Activated CD8-positive, alpha-beta memory T cell treated with anti-CD3 and anti-CD28 coated beads, Interleukin-2, amount 50 U/mL, for 48 hours (primary cell): ENCODE results near the gene FDCSP.
"Not testable (repeated sequence)": the region's sequence is repeated elsewhere in the genome, so short reads cannot be mapped to it uniquely, and the experiment has no call there.

ENCODE experiments used
- DNase-seq: peaks from one replicate; pipeline ENCODE4 v3.0.0-alpha.2; 2020

Gene FDCSP

GRCh38 chr4:70225824-70226223, at the start of gene FDCSP:
FDCSP (plus strand) TSS chr4:70226124; CDS start chr4:70231195, 5,071 bp downstream.
- DNase-seq: no peak

- no peak for DNase-seq
Measured at GRCh38 chr4:70177090-70177489, 48.8 kb upstream of the FDCSP start.

GRCh38 chr4:70178075-70178660, 47.8 kb upstream of the FDCSP start:
- no peak for DNase-seq

- no peak for DNase-seq
Measured at GRCh38 chr4:70179811-70180210, 46.1 kb upstream of the FDCSP start.

GRCh38 chr4:70181864-70182263, 44.1 kb upstream of the FDCSP start:
- no peak for DNase-seq

GRCh38 chr4:70182517-70183167, 43.3 kb upstream of the FDCSP start:
- no peak for DNase-seq

GRCh38 chr4:70183168-70183939, 42.6 kb upstream of the FDCSP start:
- DNase-seq: no peak

GRCh38 chr4:70183940-70184246, 42.0 kb upstream of the FDCSP start:
- no peak for DNase-seq

GRCh38 chr4:70187216-70187615, 38.7 kb upstream of the FDCSP start:
- no peak for DNase-seq

- no peak for DNase-seq
Measured at GRCh38 chr4:70190579-70190978, 35.3 kb upstream of the FDCSP start.

GRCh38 chr4:70191647-70192046, 34.3 kb upstream of the FDCSP start:
- DNase-seq: no peak

- no peak for DNase-seq
Measured at GRCh38 chr4:70192895-70193294, 33.0 kb upstream of the FDCSP start.

- DNase-seq: no peak
Measured at GRCh38 chr4:70195425-70195824, 30.5 kb upstream of the FDCSP start, which contains the start of gene ODAM. ODAM (plus strand) TSS chr4:70195725; CDS start chr4:70196544, 819 bp downstream.

- no peak for DNase-seq
Measured at GRCh38 chr4:70196857-70197256, 29.1 kb upstream of the FDCSP start.

GRCh38 chr4:70197842-70198241, 28.1 kb upstream of the FDCSP start:
- DNase-seq: no peak

GRCh38 chr4:70203601-70204000, 22.3 kb upstream of the FDCSP start:
- DNase-seq: no peak

GRCh38 chr4:70212752-70213151, 13.2 kb upstream of the FDCSP start:
- DNase-seq: not testable (repeated sequence)

- not testable (repeated sequence) for DNase-seq
Measured at GRCh38 chr4:70216109-70216508, 9.8 kb upstream of the FDCSP start.

GRCh38 chr4:70216550-70216949, 9.4 kb upstream of the FDCSP start:
- DNase-seq: not testable (repeated sequence)

- not testable (repeated sequence) for DNase-seq
Measured at GRCh38 chr4:70221389-70221788, 4.5 kb upstream of the FDCSP start.

GRCh38 chr4:70221818-70222217, 4.1 kb upstream of the FDCSP start:
- not testable (repeated sequence) for DNase-seq

- DNase-seq: no peak
Measured at GRCh38 chr4:70236125-70236524, 10.2 kb downstream of the FDCSP start.

GRCh38 chr4:70239131-70239883, 13.4 kb downstream of the FDCSP start:
- no peak for DNase-seq
